ENCODE results near the gene EIF5AL1.
"Not testable (repeated sequence)": the region's sequence is repeated elsewhere in the genome, so short reads cannot be mapped to it uniquely, and the experiment has no call there.

DNA sequence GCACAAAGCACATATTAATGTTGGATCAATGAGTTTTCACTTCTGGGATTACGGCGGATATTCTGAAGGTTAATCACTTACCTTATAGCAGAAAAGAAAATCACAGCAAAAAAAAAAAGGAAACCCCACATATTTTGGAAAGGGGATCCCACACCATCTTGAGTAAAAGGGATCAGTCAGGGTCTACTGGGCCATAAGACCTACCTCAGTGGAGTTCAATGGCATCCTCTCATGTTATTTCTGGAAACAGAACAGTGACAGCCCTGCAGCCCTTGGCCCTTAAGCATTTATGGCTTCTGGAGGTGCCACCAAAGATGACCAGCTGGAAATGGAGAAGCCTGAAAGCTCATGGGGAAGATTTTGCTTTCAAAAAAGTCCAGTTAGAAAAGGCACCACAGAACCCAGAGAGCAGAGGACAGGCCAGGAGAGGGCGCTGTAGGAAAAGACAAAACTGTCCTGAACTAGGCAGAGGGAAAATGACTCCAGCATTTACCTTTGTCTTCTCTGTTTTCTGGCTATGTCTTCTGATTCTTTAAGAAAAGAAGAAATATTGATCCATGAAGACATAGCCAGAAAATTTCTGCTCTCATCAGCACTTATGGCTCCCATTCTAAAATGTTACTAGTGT lies 2.9 kb upstream of the EIF5AL1 start:
- not testable (repeated sequence) for TF ChIP-seq POLR2AphosphoS5 (IDR thresholded peaks at IDR 0.05; ENCODE audit: borderline replicate concordance, low read depth, low read length); EZH2 (IDR thresholded peaks at IDR 0.05)

Measured in SK-N-MC (cell line).